Choroid plexus epithelial cell (primary cell): Measurements from ENCODE around the gene PPP1R13B.
"Not testable (repeated sequence)": the region's sequence is repeated elsewhere in the genome, so short reads cannot be mapped to it uniquely, and the experiment has no call there.

Source experiments
- DNase-seq: peaks from one replicate; pipeline ENCODE4 v3.0.0-alpha.2; 2010; ENCODE audit warnings: low read depth
- H3K4me3 ChIP-seq: 2 replicates; pipeline ENCODE4 v1.5.1; 2011; ENCODE audit warnings: low read depth, mild to moderate bottlenecking, control low read depth, low read length, moderate library complexity
- CTCF ChIP-seq: conservative IDR thresholded peaks from 2 replicates; pipeline ENCODE4 v1.5.1; 2011; ENCODE audit warnings: low read depth, mild to moderate bottlenecking, control low read depth, inconsistent platforms, low read length, moderate library complexity

The PPP1R13B gene

GRCh38 chr14:103803661-103804060 is 43.7 kb downstream of the PPP1R13B start:
- peak; percentile 53 for DNase-seq
- no peak for TF ChIP-seq CTCF
- no peak overlapping the region for H3K4me3 ChIP-seq

- no peak overlapping the region for H3K4me3 ChIP-seq
- no peak for TF ChIP-seq CTCF
- no peak for DNase-seq
Measured at GRCh38 chr14:103802356-103802755, 45.0 kb downstream of the PPP1R13B start.

- peak; percentile 71 for DNase-seq
- no peak for TF ChIP-seq CTCF
- no peak overlapping the region for H3K4me3 ChIP-seq
Measured at GRCh38 chr14:103801459-103801858, 45.9 kb downstream of the PPP1R13B start.

GRCh38 chr14:103793192-103793591 is 54.2 kb downstream of the PPP1R13B start:
- TF ChIP-seq CTCF = peak; percentile 48
- H3K4me3 ChIP-seq = not testable (repeated sequence)
- peak; percentile 27 for DNase-seq

- TF ChIP-seq CTCF = no peak
- DNase-seq = no peak
- H3K4me3 ChIP-seq = no peak overlapping the region
Measured at GRCh38 chr14:103788086-103788485, 59.3 kb downstream of the PPP1R13B start.

- no peak for TF ChIP-seq CTCF
- no peak for DNase-seq
- no peak overlapping the region for H3K4me3 ChIP-seq
Measured at GRCh38 chr14:103782376-103782775, 65.0 kb downstream of the PPP1R13B start.

GRCh38 chr14:103776319-103776718 is 71.1 kb downstream of the PPP1R13B start:
- not testable (repeated sequence) for H3K4me3 ChIP-seq, DNase-seq

- DNase-seq = no peak
- no peak for TF ChIP-seq CTCF
- H3K4me3 ChIP-seq = no peak overlapping the region
Measured at GRCh38 chr14:103775506-103775905, 71.9 kb downstream of the PPP1R13B start.
